GM04503 (cell line): ENCODE results near the gene MICALL1.

Experiments used
- DNase-seq: peaks from one replicate; pipeline ENCODE4 v3.0.0-alpha.2; 2012; ENCODE audit warnings: low read depth

The MICALL1 gene, protein sequence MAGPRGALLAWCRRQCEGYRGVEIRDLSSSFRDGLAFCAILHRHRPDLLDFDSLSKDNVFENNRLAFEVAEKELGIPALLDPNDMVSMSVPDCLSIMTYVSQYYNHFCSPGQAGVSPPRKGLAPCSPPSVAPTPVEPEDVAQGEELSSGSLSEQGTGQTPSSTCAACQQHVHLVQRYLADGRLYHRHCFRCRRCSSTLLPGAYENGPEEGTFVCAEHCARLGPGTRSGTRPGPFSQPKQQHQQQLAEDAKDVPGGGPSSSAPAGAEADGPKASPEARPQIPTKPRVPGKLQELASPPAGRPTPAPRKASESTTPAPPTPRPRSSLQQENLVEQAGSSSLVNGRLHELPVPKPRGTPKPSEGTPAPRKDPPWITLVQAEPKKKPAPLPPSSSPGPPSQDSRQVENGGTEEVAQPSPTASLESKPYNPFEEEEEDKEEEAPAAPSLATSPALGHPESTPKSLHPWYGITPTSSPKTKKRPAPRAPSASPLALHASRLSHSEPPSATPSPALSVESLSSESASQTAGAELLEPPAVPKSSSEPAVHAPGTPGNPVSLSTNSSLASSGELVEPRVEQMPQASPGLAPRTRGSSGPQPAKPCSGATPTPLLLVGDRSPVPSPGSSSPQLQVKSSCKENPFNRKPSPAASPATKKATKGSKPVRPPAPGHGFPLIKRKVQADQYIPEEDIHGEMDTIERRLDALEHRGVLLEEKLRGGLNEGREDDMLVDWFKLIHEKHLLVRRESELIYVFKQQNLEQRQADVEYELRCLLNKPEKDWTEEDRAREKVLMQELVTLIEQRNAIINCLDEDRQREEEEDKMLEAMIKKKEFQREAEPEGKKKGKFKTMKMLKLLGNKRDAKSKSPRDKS

GRCh38 chr22:37905534-37906363 is at the start of gene MICALL1:
Gene MICALL1 (plus strand): TSS chr22:37906297. CDS start chr22:37906423, 126 bp downstream.
- no peak for DNase-seq

DNA sequence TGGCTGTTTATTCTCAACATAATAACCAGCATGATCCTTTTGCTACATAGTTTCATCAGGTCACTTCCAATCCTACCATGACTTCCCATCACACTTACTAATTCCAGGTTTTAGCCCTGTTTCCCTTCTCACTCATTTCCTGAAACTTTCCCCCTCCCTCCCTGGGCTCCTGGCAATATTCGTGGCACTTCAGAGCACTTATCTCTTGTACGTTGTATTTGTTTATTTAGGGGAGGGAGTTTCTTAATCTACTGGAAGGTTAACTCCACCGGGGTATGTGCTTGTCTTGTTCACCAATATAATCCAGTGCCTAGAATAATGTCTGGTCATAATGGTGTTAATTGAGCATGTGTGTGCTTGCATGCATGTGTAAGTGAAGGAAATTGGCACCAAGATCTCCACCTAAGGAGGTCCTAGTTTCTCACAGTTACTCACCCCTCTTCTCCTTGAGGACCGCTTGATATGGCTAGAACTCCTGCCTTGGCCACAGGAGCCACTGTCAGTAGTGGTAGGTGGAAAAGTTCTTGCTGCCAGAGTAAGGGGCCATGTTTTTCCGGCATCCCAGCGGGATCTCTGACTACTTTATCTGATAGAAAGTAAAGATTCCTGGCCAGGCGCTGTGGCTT is 45.2 kb upstream of the MICALL1 start:
- no peak for DNase-seq

- no peak for DNase-seq
Measured at GRCh38 chr22:37862570-37863325, 43.3 kb upstream of the MICALL1 start.

DNA sequence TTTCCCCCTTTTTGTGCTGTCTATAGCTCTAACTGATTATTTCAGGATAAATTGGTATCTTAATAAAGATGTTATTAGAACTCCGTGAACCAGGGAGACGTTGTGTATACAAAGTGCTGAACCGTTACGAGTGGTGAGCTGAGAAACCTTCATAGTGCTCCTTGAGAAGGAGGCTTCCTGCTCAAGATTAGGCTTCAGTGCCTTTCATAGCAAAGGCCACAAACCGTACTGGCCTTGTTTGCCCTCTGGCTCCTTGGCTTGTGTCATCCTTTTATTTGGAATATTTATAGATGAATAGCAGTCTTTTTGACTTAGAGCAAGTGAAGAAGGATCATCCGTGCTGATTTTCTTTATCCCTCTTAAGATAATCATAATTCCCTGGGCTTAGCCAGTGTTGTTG is 40.6 kb upstream of the MICALL1 start:
- no peak for DNase-seq

GRCh38 chr22:37870273-37870672 is 35.8 kb upstream of the MICALL1 start:
- no peak for DNase-seq

DNA sequence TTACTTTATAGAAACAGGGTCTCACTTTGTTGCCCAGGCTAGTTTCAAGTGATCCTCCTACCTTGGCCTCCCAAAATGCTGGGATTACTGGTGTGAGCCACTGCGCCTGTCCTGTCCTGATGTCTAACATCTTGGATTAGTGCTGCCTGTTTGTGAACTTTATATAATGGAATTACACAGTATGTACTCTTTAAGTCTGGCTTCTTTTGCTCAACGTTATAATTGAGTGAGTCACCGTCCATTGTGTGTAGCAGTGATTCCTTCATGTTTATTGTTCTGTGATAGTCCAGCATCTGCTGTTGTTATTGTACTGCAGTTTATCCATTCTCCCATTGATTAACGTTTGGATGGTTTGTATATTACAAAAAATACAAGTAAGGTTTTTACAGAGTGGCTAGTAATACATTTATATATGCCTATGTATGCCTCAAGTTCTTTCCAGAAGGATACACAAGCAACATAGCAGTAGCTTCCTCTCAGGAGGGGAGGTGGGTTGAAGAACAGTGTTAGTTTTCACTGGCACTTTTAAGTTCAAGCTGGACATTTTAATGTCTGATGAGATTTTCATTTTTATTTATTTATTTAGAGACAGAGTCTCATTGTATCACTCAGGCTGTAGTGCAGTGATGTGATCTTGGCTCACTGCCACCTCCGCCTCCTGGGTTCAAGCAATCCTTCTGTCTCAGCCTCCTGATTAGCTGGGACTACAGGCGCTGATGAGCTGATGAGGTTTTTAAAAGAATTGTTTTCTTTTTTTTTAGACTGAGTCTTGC is 25.2 kb upstream of the MICALL1 start:
- DNase-seq: no peak

DNA sequence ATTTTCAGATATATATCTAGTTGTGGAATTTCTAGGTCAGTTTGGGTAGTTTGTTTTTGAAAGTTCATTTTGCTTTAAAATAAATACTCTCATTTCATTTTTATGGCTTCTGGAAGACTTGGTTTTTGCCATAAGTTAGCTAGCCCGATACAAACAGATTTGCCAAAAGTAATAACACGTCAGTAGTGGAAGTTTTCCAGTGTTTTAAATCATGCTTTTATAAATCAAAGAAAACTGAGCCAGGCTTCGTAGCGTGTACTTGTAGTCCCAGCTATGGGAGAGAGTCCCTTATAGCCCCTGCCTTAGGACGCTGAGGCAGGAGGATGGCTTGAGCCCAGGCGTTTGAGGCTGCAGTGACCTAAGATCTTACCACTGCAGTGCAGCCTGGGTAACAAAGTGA is 21.7 kb upstream of the MICALL1 start:
- DNase-seq: peak; percentile 32

DNA sequence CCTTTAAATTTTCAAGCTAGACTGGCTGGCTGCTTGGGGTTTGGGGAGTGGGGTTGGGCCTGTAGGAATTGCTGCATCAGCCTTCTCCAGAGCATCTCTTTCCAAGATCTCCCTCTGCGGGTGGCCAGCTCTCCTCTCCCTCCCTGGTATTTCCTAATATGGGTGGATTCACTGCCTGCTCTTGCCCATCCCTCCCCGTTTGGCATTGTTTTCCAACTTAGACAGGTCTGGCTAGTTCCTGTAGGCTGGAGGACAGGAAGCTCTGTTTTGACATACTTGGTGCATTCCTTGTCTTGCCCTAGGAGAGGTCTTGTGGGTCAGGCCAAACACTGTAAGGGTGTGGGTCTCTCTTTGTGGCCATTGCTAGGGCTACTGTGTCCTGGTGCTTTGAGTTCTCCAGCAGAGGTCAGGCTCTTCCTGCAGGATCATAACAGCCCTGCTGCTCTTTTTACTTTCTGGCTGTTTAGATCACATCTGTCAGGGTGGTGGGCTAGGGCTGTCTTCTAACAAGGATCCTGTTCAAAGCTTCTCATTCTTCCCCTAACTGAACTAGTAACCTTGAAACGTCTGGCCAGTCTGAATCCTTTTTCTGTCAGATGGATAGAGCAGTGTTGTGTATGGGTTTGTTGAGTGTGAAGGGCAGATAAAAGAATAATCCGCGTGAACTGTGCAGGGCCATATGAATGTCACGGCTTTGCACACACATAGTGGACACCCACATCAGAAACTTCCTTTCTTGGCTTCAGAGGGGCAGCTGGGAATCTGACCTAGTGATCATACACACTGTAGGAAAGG is 18.3 kb upstream of the MICALL1 start:
- peak; percentile 80 for DNase-seq

- DNase-seq: no peak
Measured at GRCh38 chr22:37891926-37892325, 14.2 kb upstream of the MICALL1 start.

DNA sequence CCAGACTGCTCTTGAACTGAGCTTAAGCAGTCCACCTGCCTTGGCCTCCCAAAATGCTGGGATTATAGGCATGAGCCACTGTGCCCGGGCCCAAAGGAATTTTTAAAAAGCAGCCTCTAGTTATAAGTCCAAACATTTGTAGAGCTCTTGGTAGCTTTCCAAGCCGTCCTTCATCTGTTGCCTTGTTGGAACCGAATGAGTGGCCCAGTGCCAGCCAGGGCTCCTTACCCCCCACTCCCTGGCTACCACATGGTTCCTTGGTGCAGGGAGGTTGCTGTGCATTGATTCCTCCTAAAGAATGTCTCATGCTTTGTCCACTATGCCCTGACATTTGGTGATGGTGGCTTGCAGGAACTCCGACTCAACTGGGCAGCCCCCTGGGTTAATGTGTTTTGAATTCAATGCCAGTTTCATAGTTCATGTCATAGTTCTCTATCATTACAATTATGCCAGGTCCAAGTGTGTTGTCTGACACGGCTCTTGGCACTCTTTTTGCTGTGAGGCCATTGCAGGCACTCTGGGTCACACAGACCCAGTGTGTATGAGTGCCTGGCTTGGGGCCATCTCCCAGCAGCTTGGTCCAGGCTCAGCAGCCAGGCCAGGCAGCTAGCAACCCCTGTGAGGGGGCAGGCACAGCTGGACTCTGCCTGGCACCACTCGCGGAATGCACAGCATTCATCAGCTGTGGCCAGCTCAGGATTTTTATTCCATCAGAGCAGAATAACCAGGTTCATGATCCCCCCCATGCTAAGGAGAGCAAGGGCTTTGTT is 13.3 kb upstream of the MICALL1 start:
- DNase-seq: no peak

DNA sequence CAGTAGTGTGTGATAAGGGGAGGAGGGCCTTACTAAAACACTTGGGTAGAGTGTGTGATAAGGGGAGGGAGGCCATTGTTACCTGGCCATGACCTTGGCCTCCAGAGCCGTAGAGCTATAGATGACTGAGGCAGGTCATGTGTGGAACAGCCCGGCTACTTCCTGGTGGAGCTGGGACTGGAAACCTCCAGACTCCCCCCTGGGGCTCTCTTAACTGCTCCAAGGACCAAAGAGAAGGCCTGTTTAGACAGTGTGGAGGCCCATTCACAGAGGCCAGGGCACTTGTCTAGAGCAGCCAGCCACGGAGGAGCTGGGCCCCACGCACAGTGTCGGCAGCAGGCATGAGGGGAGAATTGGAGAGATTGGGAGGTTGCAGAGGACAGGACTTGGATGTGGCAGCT is 12.5 kb upstream of the MICALL1 start:
- DNase-seq: no peak

- DNase-seq: no peak
Measured at GRCh38 chr22:37894939-37895670, 11.0 kb upstream of the MICALL1 start.

- DNase-seq: no peak
Measured at GRCh38 chr22:37896181-37896592, 9.9 kb upstream of the MICALL1 start.

DNA sequence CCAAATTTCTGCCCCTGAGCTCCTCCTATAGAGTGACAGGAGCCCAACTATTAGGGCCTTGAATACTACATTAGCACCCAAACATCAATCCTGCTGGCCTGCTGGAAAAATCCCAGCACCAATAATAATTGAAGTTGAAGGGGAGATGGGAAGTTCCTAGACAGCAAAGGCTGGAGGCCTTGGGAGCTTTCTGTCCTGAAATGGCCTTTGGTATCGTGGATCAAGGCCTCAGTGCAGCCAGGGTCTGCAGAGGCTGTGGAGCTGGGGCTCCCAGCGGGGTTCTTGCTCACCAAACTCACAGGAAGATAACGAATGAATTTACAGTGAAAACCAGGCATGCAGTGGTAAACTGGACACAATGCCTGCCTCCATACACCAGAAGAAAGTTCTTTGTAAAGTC is 9.2 kb upstream of the MICALL1 start:
- no peak for DNase-seq

DNA sequence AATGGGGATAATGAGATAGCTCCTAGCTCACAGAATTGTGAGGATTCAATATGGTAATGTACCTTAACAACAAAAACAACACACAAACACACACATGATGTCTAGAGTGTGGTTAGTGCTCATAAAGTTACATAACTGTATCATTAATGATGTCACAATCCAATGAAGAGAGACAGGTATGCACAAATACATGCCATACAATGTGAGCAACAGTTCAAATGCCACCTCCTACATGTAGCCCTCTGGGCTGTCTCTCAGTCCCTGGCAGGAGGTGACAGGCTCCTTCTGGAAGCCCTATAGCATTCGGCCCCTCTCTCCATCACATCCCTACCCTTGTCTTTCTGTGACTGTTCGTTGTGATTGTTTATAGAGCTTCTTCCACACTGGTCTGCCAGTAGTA is 8.3 kb upstream of the MICALL1 start:
- DNase-seq: no peak

DNA sequence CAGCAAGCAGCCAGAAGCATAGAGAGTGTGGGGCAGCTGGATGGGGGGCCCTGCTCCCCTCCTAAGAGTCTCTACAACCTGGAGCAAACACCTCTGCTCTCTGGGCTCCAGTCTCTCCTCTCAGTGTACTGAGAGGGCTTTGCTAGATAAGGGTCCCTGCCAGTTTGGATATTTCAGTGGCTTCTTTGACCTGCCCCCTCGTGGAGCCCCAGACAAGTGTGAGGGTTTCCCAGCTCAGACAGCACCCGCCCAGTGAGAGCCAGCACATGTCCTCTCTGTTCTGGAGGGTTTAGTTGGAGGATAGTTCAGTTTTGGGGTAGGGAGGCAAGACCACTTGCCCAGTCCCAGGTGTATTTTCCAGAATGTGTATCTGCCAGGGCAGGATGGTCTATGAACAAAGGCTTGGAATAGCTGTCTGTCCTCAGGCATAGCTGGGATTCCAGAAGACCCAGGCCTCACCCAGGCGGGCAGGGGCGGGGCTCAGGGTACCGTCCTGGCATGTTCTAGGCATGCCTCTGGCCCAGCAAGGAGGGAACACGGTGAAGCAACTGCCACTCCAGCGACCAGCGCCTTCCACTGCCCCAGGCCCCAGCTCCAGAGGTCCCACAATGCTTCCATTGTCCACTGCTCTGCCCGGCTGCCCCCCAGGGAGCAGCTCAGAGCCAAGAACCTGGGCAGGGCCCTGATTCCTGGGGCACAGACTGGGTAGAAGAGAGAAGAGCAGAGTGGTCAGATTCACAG is 7.5 kb upstream of the MICALL1 start:
- DNase-seq: no peak
